Tibial nerve (tissue), 4 donors: ENCODE data around the gene CD83. TPM values are rescaled to one million over a fixed set of nuclear protein-coding genes. Genes with fewer than 3 reads are reported as not detected.
A peak's percentile ranks its signal among the peaks of the same experiment; 100 is the strongest.
"Not testable (repeated sequence)": the region's sequence is repeated elsewhere in the genome, so short reads cannot be mapped to it uniquely, and the experiment has no call there.

Source experiments
- DNase-seq, 2 donors: peaks; one replicate each; pipeline ENCODE4 v3.0.0-alpha.2; 2019; ENCODE audit warnings: low spot score in 2 of 2
- H3K27ac ChIP-seq, 4 donors: fragments of 200-600 bp; sonication (generic) in 3 of 4; one replicate each; pipeline ENCODE4 v1.5.1; 2017 to 2019; ENCODE audit warnings: mild to moderate bottlenecking in 1 of 4
- H3K27me3 ChIP-seq, 2 donors: fragments of 200-600 bp; sonication (generic) in 1 of 2; one replicate each; pipeline versions ENCODE4 v1.5.1 to v1.6.0; 2017 to 2019
- H3K36me3 ChIP-seq, 3 donors: fragments of 200-600 bp; sonication (generic); one replicate each; pipeline ENCODE4 v1.5.1; 2018 to 2019
- H3K4me1 ChIP-seq, 4 donors: fragments of 200-600 bp; sonication (generic) in 3 of 4; one replicate each; pipeline ENCODE4 v1.5.1; 2017 to 2019
- H3K4me3 ChIP-seq, 4 donors: fragments of 200-600 bp; sonication (generic) in 3 of 4; one replicate each; pipeline ENCODE4 v1.5.1; 2017 to 2019; ENCODE audit warnings: mild to moderate bottlenecking in 1 of 4, moderate library complexity in 1 of 4
- H3K9me3 ChIP-seq, 4 donors: fragments of 200-600 bp; sonication (generic) in 3 of 4; one replicate each; pipeline ENCODE4 v1.5.1; 2017 to 2019
- CTCF ChIP-seq, 5 experiments: fragments of 200-600 bp in 3 of 5; fragments of 450-650 bp in 2 of 5; sonication (generic) in 3 of 5; IDR thresholded peaks; one replicate each; pipeline ENCODE4 v1.5.1; 2016 to 2019; ENCODE audit warnings: antibody characterized with exemption in 5 of 5, mild to moderate bottlenecking in 3 of 5, moderate library complexity in 2 of 5
- EP300 ChIP-seq, 2 donors: sonication (generic); formaldehyde crosslinking; IDR thresholded peaks; one replicate each; pipeline ENCODE4 v1.6.1; 2017; ENCODE audit warnings: antibody characterized with exemption in 2 of 2, mild to moderate bottlenecking in 1 of 2
- POLR2A ChIP-seq, 2 donors: fragments of 450-650 bp; IDR thresholded peaks; one replicate each; pipeline ENCODE4 v1.6.1; 2017; ENCODE audit warnings: antibody characterized with exemption in 2 of 2, mild to moderate bottlenecking in 2 of 2, moderate library complexity in 2 of 2
- WGBS, 2 donors: methylation state at CpG; one replicate each; pipeline ENCODE4 v1.1.5; 2018; 5-methylcytosine and 5-hydroxymethylcytosine counted together
- total RNA-seq, 4 donors: library from RNA; depleted of rRNA; stranded (reverse); fragments of >200 nt; gene quantifications; one replicate each; pipeline ENCODE4 v1.1.0, GENCODE V29; 2016

CD83 gene
- 1 to 10 TPM; 2.1 to 5.3 (median 3.7) TPM for total RNA-seq

GRCh38 chr6:14117158-14118090 lies at the start of gene CD83:
Gene CD83, plus strand, starts transcription at chr6:14117772. Its CDS starts 40 bp downstream, at chr6:14117812.
- TF ChIP-seq EP300 (IDR thresholded peaks at IDR 0.05) (peak in 1 of 2 donors; percentile 53), CTCF (IDR thresholded peaks at IDR 0.05) (no peak), POLR2A (IDR thresholded peaks at IDR 0.05) (peak in 1 of 2 donors; percentile 35)

GRCh38 chr6:14068133-14068532 lies 49.4 kb upstream of the CD83 start:
- no peak overlapping the region for H3K4me3 ChIP-seq
- 50 to 53% methylated on average over 5 of the region's 5 CpGs for WGBS, 2 donors
- no peaks in the 10 kb centered on the region for H3K4me1 ChIP-seq
- no peak overlapping the region for H3K27ac ChIP-seq
- no peaks in the 10 kb centered on the region for H3K9me3 ChIP-seq
- no peaks in the 10 kb centered on the region for H3K27me3 ChIP-seq
- no peak for DNase-seq
- no peak for TF ChIP-seq CTCF (IDR thresholded peaks at IDR 0.05)
- H3K36me3 ChIP-seq = no peaks in the 10 kb centered on the region

More at GRCh38 chr6:14117158-14118090, at the start of gene CD83:
- no peak for DNase-seq
- H3K36me3 ChIP-seq = no peaks in the 10 kb centered on the region
- H3K4me1 ChIP-seq = peaks cover 0 to 36% (median 13%) of the 10 kb centered on the region in 4 donors
- H3K27me3 ChIP-seq = no peaks in the 10 kb centered on the region
- no peaks in the 10 kb centered on the region for H3K9me3 ChIP-seq
- peak within 1 kb of the TSS; percentile 39 to 83 (median 74) for H3K27ac ChIP-seq
- peak within 1 kb of the TSS; percentile 58 to 79 (median 70) for H3K4me3 ChIP-seq
- 3 to 7% methylated on average over 18 to 45 of the region's 106 CpGs for WGBS, 2 donors

- no peak for TF ChIP-seq POLR2A (IDR thresholded peaks at IDR 0.05)
- TF ChIP-seq EP300 (IDR thresholded peaks at IDR 0.05) = no peak
- no peak for TF ChIP-seq CTCF (IDR thresholded peaks at IDR 0.05)
- H3K9me3 ChIP-seq = no peaks in the 10 kb centered on the region
Observed at GRCh38 chr6:14068623-14069022, 48.9 kb upstream of the CD83 start.

GRCh38 chr6:14070457-14070856 lies 47.1 kb upstream of the CD83 start:
- no peak for DNase-seq
- Histone ChIP-seq H3K4me3 (no peak overlapping the region), H3K9me3 (no peaks in the 10 kb centered on the region), H3K36me3 (no peaks in the 10 kb centered on the region), H3K4me1 (peaks cover 0 to 9% (median 0%) of the 10 kb centered on the region in 4 donors), H3K27ac (no peak overlapping the region), H3K27me3 (no peaks in the 10 kb centered on the region)
- TF ChIP-seq POLR2A (IDR thresholded peaks at IDR 0.05) = no peak
- no peak for TF ChIP-seq EP300 (IDR thresholded peaks at IDR 0.05)
- TF ChIP-seq CTCF (IDR thresholded peaks at IDR 0.05) = no peak
- 90 to 93% methylated on average over 4 of the region's 4 CpGs for WGBS, 2 donors

More at GRCh38 chr6:14068623-14069022, 48.9 kb upstream of the CD83 start:
- DNase-seq = no peak
- Histone ChIP-seq H3K27me3 (no peaks in the 10 kb centered on the region), H3K36me3 (no peaks in the 10 kb centered on the region), H3K4me3 (no peak overlapping the region), H3K4me1 (no peaks in the 10 kb centered on the region), H3K27ac (no peak overlapping the region)
- WGBS, 2 donors = 90 to 91% methylated on average over 19 of the region's 19 CpGs

GRCh38 chr6:14072084-14072483 lies 45.5 kb upstream of the CD83 start:
- no peak overlapping the region for H3K27ac ChIP-seq
- H3K27me3 ChIP-seq = no peaks in the 10 kb centered on the region
- H3K9me3 ChIP-seq = no peaks in the 10 kb centered on the region
- TF ChIP-seq POLR2A (IDR thresholded peaks at IDR 0.05) = no peak
- no peak for TF ChIP-seq EP300 (IDR thresholded peaks at IDR 0.05)
- no peak for TF ChIP-seq CTCF (IDR thresholded peaks at IDR 0.05)
- 55 to 65% methylated on average over 5 of the region's 5 CpGs for WGBS, 2 donors
- H3K4me1 ChIP-seq = peaks cover 0 to 14% (median 0%) of the 10 kb centered on the region in 4 donors
- no peak overlapping the region for H3K4me3 ChIP-seq
- H3K36me3 ChIP-seq = no peaks in the 10 kb centered on the region
- DNase-seq = no peak

- WGBS, 2 donors = 95 to 96% methylated on average over 7 of the region's 7 CpGs
- not testable (repeated sequence) for H3K27me3 ChIP-seq, H3K4me3 ChIP-seq, H3K36me3 ChIP-seq, H3K27ac ChIP-seq, DNase-seq, H3K9me3 ChIP-seq
- H3K4me1 ChIP-seq = peaks cover 0 to 15% (median 0%) of the 10 kb centered on the region in 4 donors
Observed at GRCh38 chr6:14073561-14074354, 43.8 kb upstream of the CD83 start.
